ENCODE measurements around the gene IFNGR1. TPM values are rescaled to one million over a fixed set of nuclear protein-coding genes. Genes with fewer than 3 reads are reported as not detected.

Gene IFNGR1
- total RNA-seq, 1 donor from 2014 or later: 52.7 TPM

GRCh38 chr6:137246164-137246563, 27.0 kb upstream of the IFNGR1 start:
- H3K4me1 Mint-ChIP-seq (ENCODE audit: low read depth): peaks cover 13% of the 10 kb centered on the region
- no peak for TF ChIP-seq CTCF (IDR thresholded peaks at IDR 0.05)
- no peak overlapping the region for H3K27ac Mint-ChIP-seq (ENCODE audit: unreplicated experiment)
- no peak for DNase-seq (ENCODE audit: low spot score)
- H3K36me3 Mint-ChIP-seq (ENCODE audit: low read depth): no peaks in the 10 kb centered on the region
- H3K27me3 Mint-ChIP-seq (ENCODE audit: low read depth): peaks cover 5% of the 10 kb centered on the region
- H3K4me3 Mint-ChIP-seq (ENCODE audit: unreplicated experiment): no peak overlapping the region
- no peaks in the 10 kb centered on the region for H3K9me3 Mint-ChIP-seq (ENCODE audit: low read depth)

- no peak for TF ChIP-seq CTCF (IDR thresholded peaks at IDR 0.05)
- Mint-ChIP-seq H3K36me3 (ENCODE audit: low read depth) (no peaks in the 10 kb centered on the region), H3K27ac (ENCODE audit: unreplicated experiment) (peak overlapping the region; percentile 90), H3K9me3 (ENCODE audit: low read depth) (peaks cover 6% of the 10 kb centered on the region), H3K27me3 (ENCODE audit: low read depth) (no peaks in the 10 kb centered on the region), H3K4me1 (ENCODE audit: low read depth) (peaks cover 54% of the 10 kb centered on the region), H3K4me3 (ENCODE audit: unreplicated experiment) (peak overlapping the region; percentile 35)
- no peak for DNase-seq (ENCODE audit: low spot score)
These were observed 22.4 kb upstream of the IFNGR1 start for GRCh38 chr6:137241481-137242038.

GRCh38 chr6:137240168-137240567, 21.0 kb upstream of the IFNGR1 start:
- no peaks in the 10 kb centered on the region for H3K27me3 Mint-ChIP-seq (ENCODE audit: low read depth)
- peak overlapping the region; percentile 53 for H3K27ac Mint-ChIP-seq (ENCODE audit: unreplicated experiment)
- DNase-seq (ENCODE audit: low spot score): no peak
- peaks cover 6% of the 10 kb centered on the region for H3K9me3 Mint-ChIP-seq (ENCODE audit: low read depth)
- TF ChIP-seq CTCF (IDR thresholded peaks at IDR 0.05): no peak
- H3K36me3 Mint-ChIP-seq (ENCODE audit: low read depth): no peaks in the 10 kb centered on the region
- H3K4me3 Mint-ChIP-seq (ENCODE audit: unreplicated experiment): no peak overlapping the region
- peaks cover 60% of the 10 kb centered on the region for H3K4me1 Mint-ChIP-seq (ENCODE audit: low read depth)

GRCh38 chr6:137237413-137238170, 18.4 kb upstream of the IFNGR1 start:
- DNase-seq (ENCODE audit: low spot score): no peak

More at GRCh38 chr6:137237413-137238170, 18.4 kb upstream of the IFNGR1 start:
- Mint-ChIP-seq H3K9me3 (ENCODE audit: low read depth) (peaks cover 6% of the 10 kb centered on the region), H3K27ac (ENCODE audit: unreplicated experiment) (peak overlapping the region; percentile 97), H3K4me3 (ENCODE audit: unreplicated experiment) (peak overlapping the region; percentile 8), H3K27me3 (ENCODE audit: low read depth) (no peaks in the 10 kb centered on the region), H3K36me3 (ENCODE audit: low read depth) (no peaks in the 10 kb centered on the region), H3K4me1 (ENCODE audit: low read depth) (peaks cover 77% of the 10 kb centered on the region)
- no peak for TF ChIP-seq CTCF (IDR thresholded peaks at IDR 0.05)

Data from chondrocyte (in vitro differentiated cells).